Measurements from ENCODE around the gene TMEM30B. TPM values are rescaled to one million over a fixed set of nuclear protein-coding genes. Genes with fewer than 3 reads are reported as not detected.

Gene TMEM30B
- total and polyA plus RNA-seq, 2 of the 8 experiments (the other 6 are each of a cell fraction or from before 2014, with no cell fraction given) = 11.2 to 18.7 TPM

DNA sequence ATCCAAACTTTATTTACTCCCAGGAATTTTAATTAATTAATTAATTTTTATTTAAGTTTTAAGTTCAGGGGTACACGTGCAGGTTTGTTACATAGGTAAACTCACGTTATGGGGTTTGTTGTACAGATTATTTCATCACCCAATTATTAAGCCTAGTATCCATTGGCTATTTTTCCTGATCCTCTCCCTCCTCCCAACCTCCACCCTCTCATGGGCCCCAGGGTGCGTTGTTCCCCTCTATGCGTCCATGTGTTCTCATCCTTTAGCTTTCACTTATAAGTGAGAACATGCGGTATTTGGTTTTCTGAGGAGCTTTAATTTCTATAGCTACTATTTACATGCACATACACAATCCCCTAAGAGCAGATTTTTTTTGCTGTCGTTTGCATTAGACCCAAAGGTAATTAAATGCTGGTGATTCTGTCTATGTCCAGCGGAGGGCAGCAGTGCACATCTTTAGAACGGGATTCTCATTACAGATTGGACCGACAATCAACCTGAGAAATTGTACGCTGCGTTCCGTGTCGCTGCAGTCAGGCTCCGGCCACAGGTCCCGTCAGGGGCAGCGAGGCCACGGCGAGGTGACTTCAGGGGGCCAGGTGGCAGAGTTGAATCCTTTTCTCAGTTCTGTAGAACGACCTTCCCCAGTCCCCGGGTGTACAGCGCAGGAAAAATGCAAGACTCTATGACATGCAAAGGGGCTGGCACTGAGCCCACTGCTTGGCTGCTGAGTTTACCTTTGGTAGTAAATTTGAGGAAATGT, 11.6 kb downstream of the TMEM30B start:
- Histone ChIP-seq H4K5ac (ENCODE audit: insufficient read length, low read depth, low read length) (no peak overlapping the region), H3K14ac (ENCODE audit: insufficient read length) (no peak overlapping the region), H2AFZ (ENCODE audit: low read length) (peak overlapping the region; percentile 98), H2BK5ac (ENCODE audit: low read depth, low read length) (no peak overlapping the region), H3K36me3 (ENCODE audit: control insufficient read depth in 2 of 4, insufficient read depth in 4 of 4, low read length in 3 of 4) (no peaks in the 10 kb centered on the region), H2BK20ac (ENCODE audit: low read length) (no peak overlapping the region), H3K27ac (ENCODE audit: low read depth, low read length) (no peak overlapping the region), H4K91ac (replicated peaks; ENCODE audit: insufficient read length, low read length) (no peak overlapping the region), H2BK120ac (replicated peaks; ENCODE audit: low read depth, low read length) (no peak overlapping the region), H3K18ac (ENCODE audit: extremely low read depth, low read length) (no peak overlapping the region), H2BK12ac (ENCODE audit: low read depth, low read length) (no peak overlapping the region), H3K79me1 (ENCODE audit: low read depth, low read length) (no peaks in the 10 kb centered on the region), H3K4ac (replicated peaks; ENCODE audit: insufficient read length, low read depth, low read length) (no peak overlapping the region), H3K4me1 (replicated peaks in 1 of 4; ENCODE audit: control insufficient read depth in 3 of 4, insufficient read depth in 4 of 4, low read length in 3 of 4) (no peaks in the 10 kb centered on the region), H3K4me2 (ENCODE audit: insufficient read depth in 1 of 2, low read depth in 2 of 2, low read length in 2 of 2) (peak overlapping the region in 1 of 2 experiments; percentile 71; a peak in 3 of 4 replicates), H3K23me2 (ENCODE audit: low read depth, low read length) (no peaks in the 10 kb centered on the region), H2AK5ac (ENCODE audit: low read depth, low read length) (no peak overlapping the region), H3K4me3 (ENCODE audit: extremely low read depth in 1 of 4, insufficient read depth in 2 of 4, low read depth in 3 of 4, low read length in 4 of 4) (peak overlapping the region in 3 of 4 experiments; percentile 27 to 47 (median 32); a peak in 4 of 8 replicates), H3K9me3 (ENCODE audit: insufficient read depth in 2 of 2, low read depth in 1 of 2, low read length in 1 of 2) (no peaks in the 10 kb centered on the region), H3K56ac (replicated peaks; ENCODE audit: insufficient read length, low read depth, low read length) (no peak overlapping the region), H3K23ac (ENCODE audit: insufficient read length) (no peak overlapping the region), H4K8ac (ENCODE audit: extremely low read depth, insufficient read depth, low read length) (no peak overlapping the region), H4K20me1 (replicated peaks in 1 of 2; ENCODE audit: control insufficient read depth in 1 of 2, insufficient read depth in 2 of 2, low read length in 2 of 2) (no peaks in the 10 kb centered on the region), H3K27me3 (replicated peaks in 1 of 4; ENCODE audit: control insufficient read depth in 3 of 4, extremely low read depth in 1 of 4, insufficient read depth in 3 of 4, low read length in 3 of 4) (no peaks in the 10 kb centered on the region; a peak in 2 of 7 replicates), H3K79me2 (ENCODE audit: control insufficient read depth in 1 of 2, insufficient read depth in 2 of 2, low read length in 2 of 2) (no peaks in the 10 kb centered on the region), H3K9ac (replicated peaks in 1 of 4; ENCODE audit: extremely low read depth in 1 of 4, low read depth in 3 of 4, low read length in 3 of 4) (no peak overlapping the region), H2BK15ac (ENCODE audit: low read length) (no peak overlapping the region)
- ChIA-PET POLR2A (ENCODE audit: partially characterized antibody) (no interaction called here), CTCF (ENCODE audit: partially characterized antibody) (interaction anchor here (0.7 to 5.3 kb wide), 20 partner anchors 9 to 613 kb away, joined by 3 to 52 read pairs (median 3); partner anchors contain the start of gene TMEM30B)
- FAIRE-seq (peak; percentile 87), DNase-seq (ENCODE audit: low read depth in 1 of 2, low spot score in 2 of 2) (peak in 1 of 2 experiments; percentile 80)
- 19% methylated on average over 21 of the region's 21 CpGs; no CpG with 5 or more reads in 1 of the 2 experiments for WGBS, 2 experiments (ENCODE audit: extremely low coverage in 1 of 2, insufficient coverage in 1 of 2, insufficient read length in 1 of 2, insufficient replicate concordance in 2 of 2, low coverage in 1 of 2, low lambda C conversion rate in 2 of 2, missing lambda C conversion rate in 1 of 2)
- TF ChIP-seq RAD21 (IDR thresholded peaks at IDR 0.05 in 1 of 2, conservative IDR thresholded peaks at IDR 0.05 in 1 of 2; ENCODE audit: low read depth in 2 of 2, low read length in 2 of 2) (peak; percentile 79 to 84), POU5F1 (IDR thresholded peaks at IDR 0.05; ENCODE audit: low read depth, low read length) (no peak), HDAC6 (IDR thresholded peaks at IDR 0.05; ENCODE audit: low read depth, low read length) (no peak), RXRA (IDR thresholded peaks at IDR 0.05; ENCODE audit: insufficient read depth, low read depth, low read length) (no peak), SIN3A (conservative IDR thresholded peaks at IDR 0.05 in 1 of 2, IDR thresholded peaks at IDR 0.05 in 1 of 2; ENCODE audit: low read depth in 1 of 2, low read length in 2 of 2) (no peak), TAF1 (IDR thresholded peaks at IDR 0.05; ENCODE audit: low read depth, low read length) (no peak), MAX (IDR thresholded peaks at IDR 0.05) (no peak), CTCF (IDR thresholded peaks at IDR 0.05; ENCODE audit: control extremely low read depth in 1 of 3, insufficient read depth in 1 of 3, low read depth in 1 of 3, low read length in 3 of 3) (peak in 2 of 3 experiments; percentile 68 to 81; a peak in 3 of 4 replicates), JUND (IDR thresholded peaks at IDR 0.05; ENCODE audit: low read length) (no peak)

Data from H1 (cell line).